ENCODE results near the gene POU4F1. TPM values are rescaled to one million over a fixed set of nuclear protein-coding genes. Genes with fewer than 3 reads are reported as not detected.

POU4F1 gene
- total and polyA plus RNA-seq, 2 donors (not counting 3 experiments of a cell fraction or from before 2014, with no cell fraction given), result 0.30 to 1.1 TPM

GRCh38 chr13:78586706-78587105 is 16.6 kb downstream of the POU4F1 start:
- Histone ChIP-seq H4K20me1 (replicated peaks; ENCODE audit: control insufficient read depth, extremely low read depth, insufficient read depth, low read length) (no peaks in the 10 kb centered on the region), H3K9me1 (replicated peaks; ENCODE audit: control insufficient read depth, extremely low read depth, insufficient read depth, low read length) (no peaks in the 10 kb centered on the region), H3K27me3 (ENCODE audit: control insufficient read depth in 2 of 2, insufficient read depth in 2 of 2, low read length in 2 of 2) (peaks cover 17 to 65% of the 10 kb centered on the region in 2 experiments), H3K4me1 (ENCODE audit: control insufficient read depth, extremely low read depth, insufficient read depth, low read length) (no peaks in the 10 kb centered on the region), H2AFZ (ENCODE audit: low read depth, low read length) (no peak overlapping the region), H3K9me3 (replicated peaks; ENCODE audit: control insufficient read depth, insufficient read depth, low read length) (no peaks in the 10 kb centered on the region), H3K4me3 (replicated peaks in 1 of 3; ENCODE audit: insufficient read depth in 1 of 3, low read depth in 1 of 3, low read length in 3 of 3) (no peak overlapping the region), H3K9ac (replicated peaks; ENCODE audit: extremely low read depth, insufficient read depth, low read length) (no peak overlapping the region), H3K27ac (ENCODE audit: insufficient read depth, low read depth, low read length) (no peak overlapping the region), H3K79me2 (ENCODE audit: control insufficient read depth, insufficient read depth, low read length) (no peaks in the 10 kb centered on the region), H3K36me3 (ENCODE audit: control insufficient read depth in 2 of 2, extremely low read depth in 1 of 2, insufficient read depth in 2 of 2, low read length in 2 of 2) (no peaks in the 10 kb centered on the region), H3K4me2 (ENCODE audit: insufficient read depth, low read length) (no peak overlapping the region)
- TF ChIP-seq FOS (IDR thresholded peaks at IDR 0.05; ENCODE audit: borderline replicate concordance, insufficient read depth, low read length), result no peak
- TF ChIP-seq, protein P1, sequence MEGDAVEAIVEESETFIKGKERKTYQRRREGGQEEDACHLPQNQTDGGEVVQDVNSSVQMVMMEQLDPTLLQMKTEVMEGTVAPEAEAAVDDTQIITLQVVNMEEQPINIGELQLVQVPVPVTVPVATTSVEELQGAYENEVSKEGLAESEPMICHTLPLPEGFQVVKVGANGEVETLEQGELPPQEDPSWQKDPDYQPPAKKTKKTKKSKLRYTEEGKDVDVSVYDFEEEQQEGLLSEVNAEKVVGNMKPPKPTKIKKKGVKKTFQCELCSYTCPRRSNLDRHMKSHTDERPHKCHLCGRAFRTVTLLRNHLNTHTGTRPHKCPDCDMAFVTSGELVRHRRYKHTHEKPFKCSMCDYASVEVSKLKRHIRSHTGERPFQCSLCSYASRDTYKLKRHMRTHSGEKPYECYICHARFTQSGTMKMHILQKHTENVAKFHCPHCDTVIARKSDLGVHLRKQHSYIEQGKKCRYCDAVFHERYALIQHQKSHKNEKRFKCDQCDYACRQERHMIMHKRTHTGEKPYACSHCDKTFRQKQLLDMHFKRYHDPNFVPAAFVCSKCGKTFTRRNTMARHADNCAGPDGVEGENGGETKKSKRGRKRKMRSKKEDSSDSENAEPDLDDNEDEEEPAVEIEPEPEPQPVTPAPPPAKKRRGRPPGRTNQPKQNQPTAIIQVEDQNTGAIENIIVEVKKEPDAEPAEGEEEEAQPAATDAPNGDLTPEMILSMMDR (IDR thresholded peaks at IDR 0.05; ENCODE audit: extremely low read depth in 1 of 2, insufficient read depth in 1 of 2, low read depth in 1 of 2, low read length in 2 of 2), result peak; percentile 17 to 44
- POLR2A ChIA-PET, result no interaction called here
- FAIRE-seq (no peak), DNase-seq (ENCODE audit: low read depth, low spot score) (no peak)
- intact Hi-C loops (cut with micrococcal nuclease), result no loop called here
- dilution Hi-C loops (cut with MboI; ENCODE audit: extremely low pct_ligation_motif_present, low sequenced_read_pairs), result no loop called here
- CTCF ChIA-PET, result interaction anchor here (0.5 to 2.1 kb wide), 11 partner anchors 9 to 730 kb away, joined by 3 to 9 read pairs (median 3); no protein-coding TSS in a partner anchor
- BruUV-seq (replicated peaks), result no TSS peak

DNA sequence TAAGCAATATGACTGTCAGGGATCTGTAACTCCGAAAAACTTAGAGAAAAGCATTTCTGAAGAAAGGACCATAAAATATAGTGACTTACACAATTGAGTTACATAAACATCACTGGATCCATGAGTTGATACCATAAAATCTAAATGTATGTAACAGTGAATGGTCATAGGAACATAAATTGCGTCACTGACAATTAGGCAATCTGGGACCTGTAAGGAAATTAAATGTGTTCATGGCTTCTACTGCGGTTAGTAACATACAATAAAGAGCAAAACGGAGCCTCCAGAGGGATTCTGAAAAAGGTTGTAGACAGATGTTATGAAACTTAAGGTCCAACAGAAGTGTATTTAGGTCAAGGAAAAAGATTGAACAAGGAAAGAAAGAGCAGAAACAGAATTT is 27.1 kb downstream of the POU4F1 start:
- Histone ChIP-seq H3K4me1 (ENCODE audit: control insufficient read depth, extremely low read depth, insufficient read depth, low read length) (no peaks in the 10 kb centered on the region), H3K36me3 (ENCODE audit: control insufficient read depth in 2 of 2, extremely low read depth in 1 of 2, insufficient read depth in 2 of 2, low read length in 2 of 2) (no peaks in the 10 kb centered on the region), H4K20me1 (replicated peaks; ENCODE audit: control insufficient read depth, extremely low read depth, insufficient read depth, low read length) (no peaks in the 10 kb centered on the region), H3K9me3 (replicated peaks; ENCODE audit: control insufficient read depth, insufficient read depth, low read length) (no peaks in the 10 kb centered on the region), H2AFZ (ENCODE audit: low read depth, low read length) (no peak overlapping the region), H3K9me1 (replicated peaks; ENCODE audit: control insufficient read depth, extremely low read depth, insufficient read depth, low read length) (no peaks in the 10 kb centered on the region), H3K4me2 (ENCODE audit: insufficient read depth, low read length) (no peak overlapping the region), H3K4me3 (replicated peaks in 1 of 3; ENCODE audit: insufficient read depth in 1 of 3, low read depth in 1 of 3, low read length in 3 of 3) (no peak overlapping the region), H3K27ac (ENCODE audit: insufficient read depth, low read depth, low read length) (no peak overlapping the region), H3K9ac (replicated peaks; ENCODE audit: extremely low read depth, insufficient read depth, low read length) (no peak overlapping the region), H3K79me2 (ENCODE audit: control insufficient read depth, insufficient read depth, low read length) (no peaks in the 10 kb centered on the region), H3K27me3 (ENCODE audit: control insufficient read depth in 2 of 2, insufficient read depth in 2 of 2, low read length in 2 of 2) (peaks cover 0 to 6% of the 10 kb centered on the region in 2 experiments)
- intact Hi-C loops (cut with micrococcal nuclease) (no loop called here), dilution Hi-C loops (cut with MboI; ENCODE audit: extremely low pct_ligation_motif_present, low sequenced_read_pairs) (no loop called here)
- DNase-seq (ENCODE audit: low read depth, low spot score) (no peak), FAIRE-seq (no peak)
- BruUV-seq (replicated peaks), result no TSS peak
- no peak for TF ChIP-seq FOS (IDR thresholded peaks at IDR 0.05; ENCODE audit: borderline replicate concordance, insufficient read depth, low read length)
- TF ChIP-seq, protein P1 (IDR thresholded peaks at IDR 0.05; ENCODE audit: extremely low read depth in 1 of 2, insufficient read depth in 1 of 2, low read depth in 1 of 2, low read length in 2 of 2), result no peak
- TF ChIP-seq, protein P2, sequence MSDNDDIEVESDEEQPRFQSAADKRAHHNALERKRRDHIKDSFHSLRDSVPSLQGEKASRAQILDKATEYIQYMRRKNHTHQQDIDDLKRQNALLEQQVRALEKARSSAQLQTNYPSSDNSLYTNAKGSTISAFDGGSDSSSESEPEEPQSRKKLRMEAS (IDR thresholded peaks at IDR 0.05; ENCODE audit: insufficient read depth, insufficient read length), result no peak
- TF ChIP-seq JUN (IDR thresholded peaks at IDR 0.05; ENCODE audit: borderline replicate concordance, insufficient read depth, insufficient read length, low read depth), result no peak
- TF ChIP-seq POLR2AphosphoS5 (IDR thresholded peaks at IDR 0.05; ENCODE audit: insufficient read depth, low read depth, low read length), result no peak
- no peak for TF ChIP-seq POLR2A (IDR thresholded peaks at IDR 0.05; ENCODE audit: low read depth, low read length)
- TF ChIP-seq GATA2 (IDR thresholded peaks at IDR 0.05; ENCODE audit: insufficient read depth, insufficient read length, low read depth, low read length), result no peak
- TF ChIP-seq EZH2 (IDR thresholded peaks at IDR 0.05; ENCODE audit: borderline replicate concordance, low read depth, low read length, severe bottlenecking), result no peak
- TF ChIP-seq MYC (IDR thresholded peaks at IDR 0.05; ENCODE audit: low read depth, low read length), result no peak
- ChIA-PET POLR2A (no interaction called here), CTCF (no interaction called here)
